Loucy (cell line): ENCODE data around the gene XPO1.

Experiments used
- CTCF ChIP-seq: fragments of 200-600 bp; sonication (generic); conservative IDR thresholded peaks from 2 replicates; pipeline ENCODE4 v1.5.1; 2014; ENCODE audit warnings: mild to moderate bottlenecking, antibody characterized with exemption, low read length
- EZH2phosphoT487 ChIP-seq: fragments of 200-600 bp; IDR thresholded peaks from 2 replicates; pipeline ENCODE4 v1.6.1; 2018; ENCODE audit warnings: antibody characterized with exemption, mild to moderate bottlenecking, moderate library complexity, borderline replicate concordance

- no peak for TF ChIP-seq CTCF
- no peak for TF ChIP-seq EZH2phosphoT487
These were observed 101.0 kb downstream of the XPO1 start for GRCh38 chr2:61437170-61437569.
